NOMO-1 treated with dmso at 0.1 percent for 144 hours (cell line): ENCODE measurements around the gene DCDC2B.

ENCODE experiments used
- DNase-seq: peaks from one replicate; lab custom pipeline; 2025; ENCODE audit not compliant: unreplicated experiment; lab: John Stamatoyannopoulos, UW

The DCDC2B gene

GRCh38 chr1:32195972-32196823, 12.7 kb upstream of the DCDC2B start:
- no peak for DNase-seq

DNA sequence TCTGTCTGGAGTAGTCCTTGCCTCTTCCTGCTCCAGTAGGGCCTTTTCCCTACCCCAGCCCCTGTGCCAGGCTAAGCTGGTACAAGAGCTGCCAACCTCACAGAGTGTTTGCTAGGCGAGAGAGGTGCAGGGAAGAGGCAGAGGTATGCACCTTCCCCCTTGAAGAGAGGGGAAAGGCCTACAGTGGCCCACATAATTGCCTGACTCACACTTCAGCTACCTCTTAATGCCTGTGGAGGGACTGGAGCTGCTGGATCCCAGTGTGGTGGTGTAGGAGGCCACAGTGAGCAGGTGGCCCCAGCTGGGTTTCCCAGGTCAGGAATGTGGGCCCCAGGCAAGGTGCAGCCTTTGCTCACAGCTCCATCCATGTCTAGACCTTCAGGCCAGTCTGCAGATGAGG, 11.8 kb upstream of the DCDC2B start:
- no peak for DNase-seq

GRCh38 chr1:32197837-32198236, 11.1 kb upstream of the DCDC2B start:
- DNase-seq, result no peak

GRCh38 chr1:32198237-32199042, 10.4 kb upstream of the DCDC2B start:
- no peak for DNase-seq

- no peak for DNase-seq
Measured at GRCh38 chr1:32199043-32199716, 9.7 kb upstream of the DCDC2B start.

DNA sequence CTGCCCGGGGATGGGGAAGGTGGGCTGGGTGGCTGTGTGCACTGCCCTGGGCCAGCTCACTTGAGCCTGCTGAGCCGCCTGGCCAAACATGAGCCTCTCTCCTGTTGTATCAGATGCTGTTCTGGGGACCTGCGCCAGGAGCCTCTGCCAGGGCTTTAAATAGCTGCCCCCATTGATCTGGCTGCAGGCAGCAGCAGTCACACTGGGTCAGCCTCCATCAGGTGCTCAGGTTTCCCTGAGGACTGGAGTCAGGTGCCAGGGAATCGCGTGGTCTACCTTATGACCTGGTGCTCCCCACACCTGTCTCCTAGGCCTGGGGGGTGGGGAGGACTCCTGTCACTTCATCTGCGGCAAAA, 9.2 kb upstream of the DCDC2B start:
- no peak for DNase-seq

DNA sequence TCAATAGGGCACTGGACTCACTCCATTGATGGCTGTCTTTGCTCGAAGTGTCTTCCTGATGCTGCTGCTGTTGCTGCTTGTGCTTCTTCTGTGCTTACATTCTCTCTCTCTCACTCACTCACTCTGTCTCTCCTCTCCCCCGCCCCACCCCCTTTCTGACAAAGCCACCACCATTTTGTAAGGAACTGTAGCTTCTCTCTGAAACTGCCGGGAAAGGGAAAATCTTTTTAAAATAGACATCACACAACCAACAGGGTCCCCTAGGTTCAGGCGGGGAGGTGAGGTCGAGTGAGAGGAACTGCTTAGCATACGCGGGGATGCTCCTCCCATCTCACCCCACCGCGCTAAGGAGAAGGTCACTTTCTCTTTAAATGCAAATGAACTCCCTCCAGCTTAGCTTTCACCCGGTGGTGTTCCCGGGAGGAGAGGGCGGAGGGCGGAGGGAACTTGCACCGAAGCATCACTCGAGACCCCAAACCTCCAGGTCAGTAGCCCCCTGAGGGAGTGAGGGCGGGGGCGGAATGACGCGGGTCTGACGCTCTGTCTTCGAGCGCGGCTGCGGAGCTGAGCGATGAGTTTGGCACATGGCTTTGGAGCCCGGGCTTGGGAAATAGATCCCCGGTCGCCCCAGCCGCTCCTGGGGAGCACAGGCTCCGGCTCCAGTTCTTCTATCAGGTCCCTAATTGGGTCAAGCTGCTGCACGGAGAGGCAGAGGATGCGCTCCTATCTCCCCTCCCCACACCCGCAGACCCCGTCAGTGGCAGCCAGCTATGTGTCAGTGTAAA, 8.5 kb upstream of the DCDC2B start, which contains the start of gene CCDC28B:
Gene CCDC28B (plus strand): TSS at position 370 of the 785 bp plus-strand sequence. CDS start 1,341 bp downstream, outside the sequence.
- DNase-seq, result peak; percentile 37

DNA sequence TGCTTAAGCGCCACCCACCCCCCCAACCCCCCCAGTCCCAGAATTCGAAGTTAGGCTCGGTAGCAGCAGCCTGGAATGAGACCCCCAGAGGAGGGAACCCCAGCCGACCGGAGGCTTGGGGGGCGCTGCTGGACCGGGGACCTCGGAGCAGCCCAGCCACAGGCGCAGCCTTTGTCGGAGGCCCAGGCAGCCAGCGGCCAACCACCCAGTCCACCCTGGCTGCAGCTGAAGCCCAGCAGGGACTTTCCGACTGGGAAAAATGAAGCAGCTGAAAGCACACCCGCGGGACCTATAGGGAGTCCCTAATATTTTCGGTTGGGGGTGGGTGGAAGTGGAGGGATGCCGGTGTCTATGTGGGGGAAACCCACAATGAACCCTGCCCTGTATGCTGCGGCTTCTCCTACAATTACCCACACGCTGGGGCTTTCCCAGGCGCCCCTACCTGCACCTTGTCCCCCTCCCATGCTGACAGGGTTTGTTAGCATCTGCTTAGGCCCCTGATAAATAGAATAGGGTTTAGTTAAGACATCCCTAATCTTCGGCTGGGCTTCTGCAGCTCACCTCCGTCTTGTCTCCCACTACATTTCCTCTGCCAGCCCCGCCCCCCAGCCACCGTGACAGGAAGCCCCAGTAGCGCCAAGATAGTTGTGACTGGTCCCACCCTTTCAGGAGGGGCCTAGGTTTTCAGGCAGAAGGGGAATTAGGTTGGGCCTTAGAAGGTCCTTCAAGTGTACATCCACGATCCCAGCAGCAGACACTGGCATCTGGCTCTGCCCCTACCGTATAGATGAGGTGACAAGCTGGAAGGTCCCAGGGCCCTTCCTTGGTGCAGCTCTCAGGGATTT, 7.7 kb upstream of the DCDC2B start:
- DNase-seq, result peak; percentile 70

- no peak for DNase-seq
Measured at GRCh38 chr1:32204943-32205361, 3.9 kb upstream of the DCDC2B start.

GRCh38 chr1:32205401-32206370, 3.2 kb upstream of the DCDC2B start, which contains the start of gene IQCC:
TSS of gene IQCC (plus strand) at chr1:32205671. CDS start at chr1:32205682, 11 bp downstream.
- DNase-seq, result peak; percentile 61

DNA sequence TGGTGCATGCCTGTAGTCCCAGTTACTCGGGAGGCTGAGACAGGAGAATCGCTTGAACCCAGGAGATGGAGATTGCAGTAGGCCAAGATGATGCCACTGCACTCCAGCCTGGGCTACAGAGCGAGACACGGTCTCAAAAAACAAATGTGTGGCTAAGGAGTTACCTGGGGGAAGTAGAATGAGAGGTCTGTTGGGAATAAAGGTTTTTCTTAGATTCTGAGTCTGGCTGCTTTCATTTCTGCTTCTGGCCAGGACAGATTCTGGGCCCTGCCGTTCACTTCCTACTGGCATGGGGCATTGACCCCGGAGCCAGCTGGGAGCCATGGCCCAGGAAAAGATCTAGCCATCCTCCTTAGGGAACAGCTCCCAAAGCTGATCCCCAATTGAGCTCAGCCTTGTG, 420 bp upstream of the DCDC2B start:
- no peak for DNase-seq

DNA sequence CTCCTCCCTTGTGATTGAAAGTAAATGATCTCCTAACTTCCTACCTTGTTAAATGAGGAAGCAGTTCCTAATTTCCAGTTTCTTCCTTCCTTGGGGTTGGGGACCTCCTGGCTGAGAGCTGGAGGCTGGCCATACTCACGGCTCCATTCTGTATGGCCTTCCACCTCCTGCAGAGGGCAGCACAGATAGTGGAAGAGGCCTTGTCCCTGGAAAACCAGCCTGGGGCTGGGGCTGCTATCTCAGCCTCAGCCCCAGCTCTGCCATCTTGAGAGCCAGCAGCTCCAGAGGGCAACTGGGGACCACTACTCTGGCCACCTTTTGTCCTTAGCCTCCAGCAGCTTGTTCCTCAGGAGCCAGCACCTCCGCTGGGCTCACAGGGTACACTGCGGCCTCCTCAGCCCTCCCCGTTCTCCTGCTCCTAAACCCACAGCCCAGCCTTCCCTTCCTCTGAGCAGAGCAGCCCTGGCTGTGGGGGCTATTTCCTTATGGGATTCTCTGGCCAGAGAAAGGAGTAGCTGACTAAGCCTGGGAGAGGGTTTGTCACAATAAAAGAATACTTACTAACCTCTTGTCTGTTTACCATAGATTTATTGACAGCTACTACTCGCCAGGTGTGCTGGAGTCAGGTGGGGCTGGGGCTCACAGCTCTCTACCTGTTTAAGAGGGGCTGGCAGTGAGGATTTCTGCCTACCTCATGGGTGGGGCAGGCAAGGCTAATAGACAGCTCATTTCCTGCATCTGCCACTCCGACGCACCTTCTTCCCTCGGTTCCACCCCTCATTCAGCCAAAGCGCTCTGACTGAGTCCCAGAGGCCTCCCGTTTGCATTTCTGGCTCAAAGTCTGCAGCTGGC, 7.0 kb downstream of the DCDC2B start:
- DNase-seq, result peak; percentile 32

DNA sequence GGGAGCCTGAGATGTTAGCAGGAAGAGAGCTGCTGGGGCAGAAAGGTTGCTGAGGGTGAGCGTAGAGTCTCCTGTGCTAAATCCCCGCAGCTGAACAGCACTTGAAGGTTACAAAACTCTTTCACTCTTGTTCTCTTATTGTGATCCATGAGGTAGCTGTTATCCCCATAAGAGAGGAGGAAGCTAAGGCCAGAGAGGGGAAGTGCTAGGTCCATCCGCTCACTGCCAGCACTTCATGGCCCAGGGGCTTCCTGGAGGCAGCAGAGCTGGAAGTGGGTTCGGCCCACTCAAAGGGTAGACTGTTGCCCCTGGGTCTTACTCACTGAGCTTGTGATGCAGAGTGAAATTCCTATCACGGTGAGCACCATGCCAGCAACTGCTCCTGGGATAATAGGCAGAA, 7.7 kb downstream of the DCDC2B start:
- no peak for DNase-seq

DNA sequence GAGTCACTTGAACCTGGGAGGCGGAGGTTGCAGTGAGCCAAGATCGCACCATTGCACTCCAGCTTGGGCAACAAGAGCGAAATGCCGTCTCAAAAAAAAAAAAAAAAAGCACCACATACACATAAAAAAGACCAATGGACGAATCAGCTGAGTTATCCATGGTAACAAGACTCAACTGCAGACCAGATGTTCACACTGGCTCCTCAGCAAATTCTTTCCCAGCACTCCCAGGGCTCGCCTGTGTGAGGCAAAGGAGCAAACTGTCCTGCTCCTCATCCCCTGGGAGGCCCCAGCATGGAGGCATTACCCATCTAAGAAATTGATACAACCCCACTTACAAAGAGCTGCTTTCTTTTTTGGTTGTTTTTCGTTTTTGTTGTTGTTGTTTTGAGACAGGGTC, 10.1 kb downstream of the DCDC2B start:
- no peak for DNase-seq

- no peak for DNase-seq
Measured at GRCh38 chr1:32220746-32221580, 12.1 kb downstream of the DCDC2B start.

DNA sequence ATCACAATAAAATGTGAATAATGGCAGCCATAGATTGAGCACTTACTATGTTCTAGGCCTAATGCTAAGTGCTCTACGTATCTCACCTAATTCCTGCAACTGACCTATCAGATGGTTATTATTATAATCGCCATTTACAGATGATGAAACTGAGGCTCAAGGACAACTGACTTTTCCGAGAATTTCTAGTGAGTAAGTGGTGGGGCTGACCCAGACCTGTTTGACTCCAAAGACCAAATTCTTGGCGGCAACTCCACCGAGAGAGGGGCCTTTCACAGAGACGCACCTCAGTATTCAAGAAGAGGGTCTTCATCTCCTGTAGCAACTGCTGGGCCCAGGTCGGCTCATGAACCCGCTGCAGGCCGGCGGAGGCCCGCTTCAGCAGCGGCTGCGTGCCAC, 12.7 kb downstream of the DCDC2B start:
- no peak for DNase-seq
